ENCODE results near the gene BAIAP2. TPM values are rescaled to one million over a fixed set of nuclear protein-coding genes. Genes with fewer than 3 reads are reported as not detected.

The BAIAP2 gene
- total RNA-seq, 3 donors from 2014 or later, result 21.0 to 47.0 (median 37.6) TPM

DNA sequence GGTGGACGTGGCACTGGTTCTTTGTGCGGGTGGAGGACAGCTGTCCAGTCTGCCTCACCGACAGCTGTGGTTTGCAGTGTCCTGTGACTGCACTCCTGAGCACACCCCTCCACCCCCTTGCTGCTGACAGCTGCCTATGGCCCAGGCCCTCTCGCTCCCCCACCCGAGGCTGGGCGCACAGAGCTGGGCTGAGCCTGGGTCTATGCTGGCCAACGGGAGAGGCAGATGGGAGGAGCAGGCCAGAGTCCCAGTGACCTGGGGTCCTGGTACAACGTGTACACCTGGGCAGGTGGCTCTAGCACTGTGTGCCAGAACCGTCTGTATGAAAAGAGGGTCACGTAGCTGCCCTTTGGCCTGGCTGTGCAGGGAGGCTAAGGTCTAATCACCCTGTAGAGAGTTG, 30.5 kb downstream of the BAIAP2 start:
- no peak for DNase-seq (ENCODE audit: low spot score in 2 of 2)
- Histone ChIP-seq H3K27me3 (no peaks in the 10 kb centered on the region), H3K4me3 (no peak overlapping the region), H3K27ac (peak overlapping the region; percentile 64 to 71), H3K4me1 (peaks cover 15 to 26% of the 10 kb centered on the region in 2 donors), H3K36me3 (no peaks in the 10 kb centered on the region), H3K9me3 (no peaks in the 10 kb centered on the region)
- no peak for TF ChIP-seq POLR2A (IDR thresholded peaks at IDR 0.05)
- no peak for TF ChIP-seq CTCF (IDR thresholded peaks at IDR 0.05)
- TF ChIP-seq POLR2AphosphoS5 (IDR thresholded peaks at IDR 0.05), result no peak
- intact Hi-C loops (cut with DNase I; ENCODE audit: low total_unique reads), result no loop called here

DNA sequence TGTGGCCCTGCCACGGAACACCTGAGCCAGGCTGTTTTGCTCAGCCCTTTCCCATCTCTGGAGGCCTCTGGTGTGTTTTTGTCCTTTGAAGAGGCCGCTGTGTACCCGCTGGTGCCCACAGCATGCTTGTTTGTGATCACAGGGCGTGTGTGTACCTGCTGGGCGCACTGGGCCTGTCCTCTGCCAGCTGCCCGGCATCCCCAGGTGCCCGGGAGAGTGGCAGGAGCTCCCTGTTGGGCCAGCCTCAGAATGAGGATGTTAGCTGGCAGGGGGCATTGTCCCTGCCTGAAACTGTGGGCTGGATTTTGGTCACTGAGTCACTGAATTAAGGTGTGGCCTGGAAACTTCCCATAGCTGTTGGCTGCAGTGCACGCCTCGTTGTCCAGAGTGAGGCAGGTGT, 31.1 kb downstream of the BAIAP2 start:
- no peak for TF ChIP-seq CTCF (IDR thresholded peaks at IDR 0.05)
- no peak for TF ChIP-seq POLR2A (IDR thresholded peaks at IDR 0.05)
- no peak for TF ChIP-seq POLR2AphosphoS5 (IDR thresholded peaks at IDR 0.05)
- H3K4me3 ChIP-seq, result no peak overlapping the region
- DNase-seq (ENCODE audit: low spot score in 2 of 2), result peak in 1 of 2 donors; percentile 77
- H3K36me3 ChIP-seq, result no peaks in the 10 kb centered on the region
- H3K9me3 ChIP-seq, result no peaks in the 10 kb centered on the region
- H3K27me3 ChIP-seq, result no peaks in the 10 kb centered on the region
- intact Hi-C loops (cut with DNase I; ENCODE audit: low total_unique reads), result no loop called here
- H3K4me1 ChIP-seq, result peaks cover 15 to 26% of the 10 kb centered on the region in 2 donors
- peak overlapping the region; percentile 64 to 71 for H3K27ac ChIP-seq

DNA sequence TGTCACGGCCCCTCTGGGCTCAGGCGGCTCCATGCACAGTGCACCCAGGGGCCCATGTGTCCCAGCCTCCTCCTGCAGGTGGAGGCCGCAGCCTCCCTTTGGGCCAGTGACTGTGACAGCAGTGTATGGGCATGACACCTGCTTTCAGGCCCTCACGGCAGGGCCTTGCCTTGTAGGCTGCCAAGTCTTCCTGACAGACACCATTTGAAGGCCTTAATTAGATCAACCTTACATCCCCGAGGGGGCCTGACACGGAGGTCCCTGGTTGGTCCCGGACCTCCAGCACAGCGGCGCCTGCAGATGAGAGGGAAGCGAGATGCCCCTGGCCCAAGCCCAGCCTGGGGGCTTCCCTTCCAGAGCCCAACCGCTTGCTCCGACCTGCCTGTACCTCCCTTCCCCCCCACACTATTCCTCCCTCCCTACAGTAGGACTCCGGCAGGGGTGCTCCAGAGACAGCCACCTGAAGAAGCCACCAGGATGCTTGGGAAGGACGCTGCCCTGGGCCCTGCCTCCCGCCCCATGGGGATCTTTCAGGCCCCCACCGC, 31.9 kb downstream of the BAIAP2 start:
- TF ChIP-seq CTCF (IDR thresholded peaks at IDR 0.05) (no peak), POLR2AphosphoS5 (IDR thresholded peaks at IDR 0.05) (no peak), POLR2A (IDR thresholded peaks at IDR 0.05) (no peak)
- no peaks in the 10 kb centered on the region for H3K9me3 ChIP-seq
- H3K27me3 ChIP-seq, result no peaks in the 10 kb centered on the region
- H3K4me3 ChIP-seq, result no peak overlapping the region
- no peak for DNase-seq (ENCODE audit: low spot score in 2 of 2)
- intact Hi-C loops (cut with DNase I; ENCODE audit: low total_unique reads), result no loop called here
- no peak overlapping the region for H3K27ac ChIP-seq
- peaks cover 15 to 30% of the 10 kb centered on the region in 2 donors for H3K4me1 ChIP-seq
- no peaks in the 10 kb centered on the region for H3K36me3 ChIP-seq

GRCh38 chr17:81067391-81067811, 32.5 kb downstream of the BAIAP2 start:
- peaks cover 19 to 35% of the 10 kb centered on the region in 2 donors for H3K4me1 ChIP-seq
- no peaks in the 10 kb centered on the region for H3K9me3 ChIP-seq
- TF ChIP-seq POLR2AphosphoS5 (IDR thresholded peaks at IDR 0.05) (no peak), POLR2A (IDR thresholded peaks at IDR 0.05) (no peak), CTCF (IDR thresholded peaks at IDR 0.05) (no peak)
- no peak overlapping the region for H3K27ac ChIP-seq
- DNase-seq (ENCODE audit: low spot score in 2 of 2), result no peak
- intact Hi-C loops (cut with DNase I; ENCODE audit: low total_unique reads), result no loop called here
- no peaks in the 10 kb centered on the region for H3K27me3 ChIP-seq
- H3K36me3 ChIP-seq, result no peaks in the 10 kb centered on the region
- no peak overlapping the region for H3K4me3 ChIP-seq

- TF ChIP-seq POLR2AphosphoS5 (IDR thresholded peaks at IDR 0.05), result no peak
- H3K4me1 ChIP-seq, result peaks cover 19 to 33% of the 10 kb centered on the region in 2 donors
- H3K4me3 ChIP-seq, result no peak overlapping the region
- intact Hi-C loops (cut with DNase I; ENCODE audit: low total_unique reads), result no loop called here
- H3K27ac ChIP-seq, result no peak overlapping the region
- H3K27me3 ChIP-seq, result no peaks in the 10 kb centered on the region
- H3K36me3 ChIP-seq, result no peaks in the 10 kb centered on the region
- DNase-seq (ENCODE audit: low spot score in 2 of 2), result no peak
- no peaks in the 10 kb centered on the region for H3K9me3 ChIP-seq
Measured at GRCh38 chr17:81068411-81069134, 33.6 kb downstream of the BAIAP2 start.

Measured in breast epithelium (tissue), 4 donors.